ENCODE results near the gene TAS2R39. TPM values are rescaled to one million over a fixed set of nuclear protein-coding genes. Genes with fewer than 3 reads are reported as not detected.
A peak's percentile ranks its signal among the peaks of the same experiment; 100 is the strongest.
"Not testable (repeated sequence)": the region's sequence is repeated elsewhere in the genome, so short reads cannot be mapped to it uniquely, and the experiment has no call there.

Gene TAS2R39
- polyA plus RNA-seq, 1 of the 3 experiments (the other 2 are of a cell fraction) = not detected

- TF ChIP-seq USF2 (IDR thresholded peaks at IDR 0.05; ENCODE audit: borderline replicate concordance, low read depth, low read length) (no peak), TEAD4 (IDR thresholded peaks at IDR 0.05; ENCODE audit: borderline replicate concordance, insufficient read depth) (no peak), MXI1 (IDR thresholded peaks at IDR 0.05; ENCODE audit: low read depth, low read length) (no peak)
Observed at GRCh38 chr7:143148651-143149050, 34.6 kb upstream of the TAS2R39 start (continued).

GRCh38 chr7:143150696-143151095 lies 32.5 kb upstream of the TAS2R39 start:
- H3K79me2 ChIP-seq (ENCODE audit: insufficient read depth); H3F3A ChIP-seq (replicated peaks; ENCODE audit: insufficient read depth); POLR2A ChIA-PET; H3K27ac ChIP-seq (ENCODE audit: low read depth in 2 of 2, low read length in 1 of 2); H3K36me3 ChIP-seq (replicated peaks in 1 of 2; ENCODE audit: control insufficient read depth in 1 of 2, insufficient read depth in 2 of 2, low read length in 1 of 2); H3K27me3 ChIP-seq (ENCODE audit: insufficient read depth); H3K4me2 ChIP-seq; H2AFZ ChIP-seq (ENCODE audit: low read depth); H3K4me3 ChIP-seq (ENCODE audit: low read depth in 2 of 2, low read length in 1 of 2); DNase-seq; H3K9me2 ChIP-seq; H4K20me1 ChIP-seq (ENCODE audit: insufficient read depth); H3K4me1 ChIP-seq (ENCODE audit: control insufficient read depth in 1 of 2, insufficient read depth in 2 of 2, low read depth in 1 of 2, low read length in 1 of 2); H3K9ac ChIP-seq; H3K9me3 ChIP-seq: not testable (repeated sequence)
- 36% methylated on average over 6 of the region's 6 CpGs for WGBS (ENCODE audit: low lambda C conversion rate)
- CTCF ChIA-PET = interaction anchor here (1.4 kb wide), 1 partner anchor 64 kb away, joined by 5 read pairs; no protein-coding TSS in a partner anchor

GRCh38 chr7:143158617-143159016 lies 24.6 kb upstream of the TAS2R39 start:
- H3K27ac ChIP-seq (ENCODE audit: low read depth in 2 of 2, low read length in 1 of 2); H3K9me3 ChIP-seq; DNase-seq; H3F3A ChIP-seq (replicated peaks; ENCODE audit: insufficient read depth); H3K9me2 ChIP-seq; POLR2A ChIA-PET; H3K4me3 ChIP-seq (ENCODE audit: low read depth in 2 of 2, low read length in 1 of 2); H3K4me1 ChIP-seq (ENCODE audit: control insufficient read depth in 1 of 2, insufficient read depth in 2 of 2, low read depth in 1 of 2, low read length in 1 of 2); H3K36me3 ChIP-seq (replicated peaks in 1 of 2; ENCODE audit: control insufficient read depth in 1 of 2, insufficient read depth in 2 of 2, low read length in 1 of 2); H2AFZ ChIP-seq (ENCODE audit: low read depth); CTCF ChIA-PET; H3K27me3 ChIP-seq (ENCODE audit: insufficient read depth); H3K9ac ChIP-seq; H3K79me2 ChIP-seq (ENCODE audit: insufficient read depth); H3K4me2 ChIP-seq; H4K20me1 ChIP-seq (ENCODE audit: insufficient read depth): not testable (repeated sequence)
- 27% methylated on average over 3 of the region's 3 CpGs for WGBS (ENCODE audit: low lambda C conversion rate)

- Histone ChIP-seq H3K4me3 (ENCODE audit: low read depth in 2 of 2, low read length in 1 of 2) (peak overlapping the region in 1 of 2 experiments; percentile 52; a peak in 1 of 4 replicates), H3K79me2 (ENCODE audit: insufficient read depth) (no peaks in the 10 kb centered on the region), H3K27ac (ENCODE audit: low read depth in 2 of 2, low read length in 1 of 2) (no peak overlapping the region), H3K36me3 (replicated peaks in 1 of 2; ENCODE audit: control insufficient read depth in 1 of 2, insufficient read depth in 2 of 2, low read length in 1 of 2) (no peaks in the 10 kb centered on the region), H2AFZ (ENCODE audit: low read depth) (no peak overlapping the region), H3K9me2 (no peaks in the 10 kb centered on the region), H3K4me2 (no peak overlapping the region; the same call in 1 of the 2 replicates), H4K20me1 (ENCODE audit: insufficient read depth) (no peaks in the 10 kb centered on the region), H3K27me3 (ENCODE audit: insufficient read depth) (no peaks in the 10 kb centered on the region; the same call in 1 of the 2 replicates), H3F3A (replicated peaks; ENCODE audit: insufficient read depth) (no peaks in the 10 kb centered on the region), H3K4me1 (ENCODE audit: control insufficient read depth in 1 of 2, insufficient read depth in 2 of 2, low read depth in 1 of 2, low read length in 1 of 2) (no peaks in the 10 kb centered on the region), H3K9ac (no peak overlapping the region), H3K9me3 (no peaks in the 10 kb centered on the region; the same call in 1 of the 2 replicates)
- no peak for TF ChIP-seq ELF1 (IDR thresholded peaks at IDR 0.05)
- no peak for TF ChIP-seq USF2 (IDR thresholded peaks at IDR 0.05; ENCODE audit: borderline replicate concordance, low read depth, low read length)
- TF ChIP-seq POLR2AphosphoS5 (IDR thresholded peaks at IDR 0.05; ENCODE audit: low read depth, low read length) = no peak
- no peak for TF ChIP-seq YY1 (IDR thresholded peaks at IDR 0.05; ENCODE audit: low read depth)
- TF ChIP-seq PBX3 (IDR thresholded peaks at IDR 0.05) = no peak
- no peak for TF ChIP-seq MEF2A (IDR thresholded peaks at IDR 0.05; ENCODE audit: borderline replicate concordance, low read depth)
- no peak for TF ChIP-seq SMC3 (IDR thresholded peaks at IDR 0.05; ENCODE audit: low read depth, low read length)
- no peak for TF ChIP-seq TAF1 (IDR thresholded peaks at IDR 0.05; ENCODE audit: borderline replicate concordance, low read depth, low read length)
- TF ChIP-seq CHD2 (IDR thresholded peaks at IDR 0.05; ENCODE audit: low read length, partially characterized antibody) = no peak
- no peak for TF ChIP-seq ZBTB33 (IDR thresholded peaks at IDR 0.05; ENCODE audit: borderline replicate concordance, low read depth)
- CTCF ChIA-PET = interaction anchor here (0.7 to 1.4 kb wide), 2 partner anchors 16 to 43 kb away, joined by 3 to 4 read pairs; no protein-coding TSS in a partner anchor
- no peak for DNase-seq
- POLR2A ChIA-PET = no interaction called here
Observed at GRCh38 chr7:143171697-143172096, 11.5 kb upstream of the TAS2R39 start.

All from SK-N-SH (cell line).